ENCODE results near the gene TXNDC2.

The TXNDC2 gene

DNA sequence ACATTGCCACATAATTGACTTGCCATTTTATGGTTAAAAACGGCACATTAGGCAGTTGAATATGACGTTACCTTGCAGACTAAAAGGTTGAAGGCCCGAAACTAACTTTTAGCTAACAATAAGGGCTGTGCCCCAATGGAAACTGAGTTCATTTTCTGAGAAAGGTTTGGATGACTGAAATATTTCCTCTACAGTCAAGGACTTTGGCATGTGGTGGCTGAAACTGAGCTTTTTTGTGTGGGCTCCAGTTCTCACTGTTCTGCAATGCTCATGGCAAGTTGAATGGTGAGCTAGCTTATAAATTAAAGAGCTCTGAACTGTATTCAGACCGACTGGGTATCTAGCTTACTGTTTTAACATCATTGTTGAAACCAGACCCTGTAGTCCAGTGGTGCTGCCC, 23.8 kb upstream of the TXNDC2 start:
- peaks cover 22% of the 10 kb centered on the region for H3K9me3 Mint-ChIP-seq

DNA sequence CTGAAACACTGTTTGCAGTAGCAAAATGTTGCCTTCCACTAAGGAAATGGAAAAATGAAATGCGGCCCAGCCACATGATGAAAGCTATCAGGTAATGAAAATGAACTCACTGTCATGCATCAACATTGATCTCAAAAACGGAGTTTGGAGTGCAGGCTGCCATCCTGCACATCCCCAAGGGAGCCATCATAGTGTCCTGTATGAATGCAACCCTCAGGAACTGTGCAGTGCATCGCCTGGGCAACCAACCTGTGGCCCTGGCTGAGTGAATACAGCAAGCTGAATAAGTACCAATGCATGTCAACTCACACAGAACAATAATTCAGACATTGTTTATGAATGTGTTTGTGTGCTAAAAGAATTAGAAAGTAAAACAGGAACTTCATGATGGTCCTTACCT, 23.1 kb upstream of the TXNDC2 start:
- no peak for DNase-seq

More for the DNA sequence above, 23.8 kb upstream of the TXNDC2 start:
- peaks cover 16% of the 10 kb centered on the region for H3K36me3 Mint-ChIP-seq (ENCODE audit: low read depth)
- no peak overlapping the region for H3K4me3 Mint-ChIP-seq
- H3K4me1 Mint-ChIP-seq: peaks cover 10% of the 10 kb centered on the region
- TF ChIP-seq, protein P1, sequence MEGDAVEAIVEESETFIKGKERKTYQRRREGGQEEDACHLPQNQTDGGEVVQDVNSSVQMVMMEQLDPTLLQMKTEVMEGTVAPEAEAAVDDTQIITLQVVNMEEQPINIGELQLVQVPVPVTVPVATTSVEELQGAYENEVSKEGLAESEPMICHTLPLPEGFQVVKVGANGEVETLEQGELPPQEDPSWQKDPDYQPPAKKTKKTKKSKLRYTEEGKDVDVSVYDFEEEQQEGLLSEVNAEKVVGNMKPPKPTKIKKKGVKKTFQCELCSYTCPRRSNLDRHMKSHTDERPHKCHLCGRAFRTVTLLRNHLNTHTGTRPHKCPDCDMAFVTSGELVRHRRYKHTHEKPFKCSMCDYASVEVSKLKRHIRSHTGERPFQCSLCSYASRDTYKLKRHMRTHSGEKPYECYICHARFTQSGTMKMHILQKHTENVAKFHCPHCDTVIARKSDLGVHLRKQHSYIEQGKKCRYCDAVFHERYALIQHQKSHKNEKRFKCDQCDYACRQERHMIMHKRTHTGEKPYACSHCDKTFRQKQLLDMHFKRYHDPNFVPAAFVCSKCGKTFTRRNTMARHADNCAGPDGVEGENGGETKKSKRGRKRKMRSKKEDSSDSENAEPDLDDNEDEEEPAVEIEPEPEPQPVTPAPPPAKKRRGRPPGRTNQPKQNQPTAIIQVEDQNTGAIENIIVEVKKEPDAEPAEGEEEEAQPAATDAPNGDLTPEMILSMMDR (IDR thresholded peaks at IDR 0.05): no peak
- H3K27me3 Mint-ChIP-seq (ENCODE audit: low read depth, poor library complexity): peaks cover 3% of the 10 kb centered on the region
- no peak for DNase-seq
- no peak overlapping the region for H3K27ac Mint-ChIP-seq

DNA sequence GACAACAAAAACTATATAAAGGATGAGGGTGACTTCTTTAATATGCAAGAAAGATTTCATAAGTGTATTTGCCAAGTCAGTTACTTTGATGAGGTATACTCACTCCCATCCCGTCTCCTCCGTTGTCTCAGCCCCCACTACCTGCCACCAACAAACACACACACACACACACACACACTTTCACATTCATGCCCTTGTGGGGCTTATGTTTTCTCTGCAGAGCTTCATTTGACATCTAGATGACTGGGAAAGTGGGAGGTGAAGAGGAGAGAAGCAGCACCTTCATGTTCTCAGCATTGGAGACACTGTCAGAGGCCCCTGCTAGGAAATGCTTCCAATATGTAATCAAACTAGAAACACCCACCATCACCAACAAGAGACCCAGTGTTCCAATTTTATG, 22.5 kb upstream of the TXNDC2 start:
- Mint-ChIP-seq H3K9me3 (peaks cover 28% of the 10 kb centered on the region), H3K4me1 (peaks cover 5% of the 10 kb centered on the region), H3K27ac (no peak overlapping the region), H3K4me3 (no peak overlapping the region), H3K36me3 (ENCODE audit: low read depth) (peaks cover 16% of the 10 kb centered on the region), H3K27me3 (ENCODE audit: low read depth, poor library complexity) (peaks cover 3% of the 10 kb centered on the region)
- DNase-seq: no peak
- TF ChIP-seq, protein P1 (IDR thresholded peaks at IDR 0.05): no peak

More for the DNA sequence above, 23.1 kb upstream of the TXNDC2 start:
- Mint-ChIP-seq H3K27me3 (ENCODE audit: low read depth, poor library complexity) (peaks cover 3% of the 10 kb centered on the region), H3K27ac (no peak overlapping the region), H3K9me3 (peaks cover 25% of the 10 kb centered on the region), H3K36me3 (ENCODE audit: low read depth) (peaks cover 16% of the 10 kb centered on the region), H3K4me1 (peaks cover 5% of the 10 kb centered on the region), H3K4me3 (no peak overlapping the region)
- TF ChIP-seq, protein P1 (IDR thresholded peaks at IDR 0.05): no peak

- Mint-ChIP-seq H3K27me3 (ENCODE audit: low read depth, poor library complexity) (peaks cover 3% of the 10 kb centered on the region), H3K36me3 (ENCODE audit: low read depth) (peaks cover 12% of the 10 kb centered on the region), H3K9me3 (peaks cover 33% of the 10 kb centered on the region), H3K4me1 (peaks cover 30% of the 10 kb centered on the region), H3K27ac (peak overlapping the region; percentile 74), H3K4me3 (no peak overlapping the region)
- no peak for DNase-seq
- TF ChIP-seq, protein P1 (IDR thresholded peaks at IDR 0.05): no peak
Observed at GRCh38 chr18:9865764-9866490, 19.8 kb upstream of the TXNDC2 start.

DNA sequence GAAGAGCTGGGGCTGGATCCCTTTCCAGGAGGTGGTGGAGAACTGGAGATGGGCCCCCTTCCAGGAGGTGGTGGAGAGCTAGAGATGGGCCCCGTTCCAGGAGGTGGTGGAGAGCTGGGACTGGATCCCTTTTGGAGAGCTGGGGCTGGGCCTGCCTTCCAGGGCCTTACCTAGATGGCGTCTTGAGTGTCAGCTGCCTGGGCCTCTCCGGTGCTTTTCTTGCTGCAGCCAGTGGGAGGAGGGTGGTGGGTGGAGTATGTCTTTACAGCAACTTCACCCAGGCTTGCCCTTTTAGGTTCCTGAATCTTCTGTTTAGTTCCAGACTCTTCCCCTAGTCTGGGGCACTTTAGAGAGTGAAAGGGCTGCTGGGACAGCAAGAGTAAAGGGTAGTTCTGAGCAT, 19.1 kb upstream of the TXNDC2 start:
- DNase-seq: no peak
- Mint-ChIP-seq H3K4me3 (no peak overlapping the region), H3K36me3 (ENCODE audit: low read depth) (peaks cover 12% of the 10 kb centered on the region), H3K4me1 (peaks cover 37% of the 10 kb centered on the region), H3K27me3 (ENCODE audit: low read depth, poor library complexity) (peaks cover 3% of the 10 kb centered on the region), H3K9me3 (peaks cover 33% of the 10 kb centered on the region), H3K27ac (no peak overlapping the region)
- TF ChIP-seq, protein P1 (IDR thresholded peaks at IDR 0.05): no peak

DNA sequence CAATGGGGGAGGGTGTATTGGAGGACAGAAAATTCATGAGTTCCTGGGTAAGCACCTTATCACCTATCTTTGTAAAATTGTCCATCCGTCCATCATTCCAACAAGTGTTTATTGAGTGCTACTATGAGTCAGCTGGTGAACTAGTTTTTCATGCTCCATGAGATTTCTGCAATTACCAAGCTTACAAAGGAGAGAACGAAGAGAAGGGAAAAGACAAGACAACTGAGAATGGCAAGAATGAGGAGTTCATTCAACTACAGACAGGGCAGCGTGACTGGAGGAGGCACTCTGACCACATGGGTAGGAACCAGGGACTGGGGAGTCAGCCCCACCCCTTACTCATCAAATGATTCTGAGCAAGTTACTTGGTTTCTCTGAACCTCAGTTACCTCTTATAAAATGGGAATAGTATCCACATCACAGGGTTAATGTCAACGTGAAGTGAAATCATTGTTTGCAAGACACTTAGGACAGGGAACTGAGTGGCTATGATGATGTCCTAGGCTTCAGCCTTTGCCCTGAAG, 18.6 kb upstream of the TXNDC2 start:
- Mint-ChIP-seq H3K4me1 (peaks cover 37% of the 10 kb centered on the region), H3K27ac (no peak overlapping the region), H3K36me3 (ENCODE audit: low read depth) (peaks cover 12% of the 10 kb centered on the region), H3K9me3 (peaks cover 33% of the 10 kb centered on the region), H3K27me3 (ENCODE audit: low read depth, poor library complexity) (peaks cover 3% of the 10 kb centered on the region), H3K4me3 (no peak overlapping the region)
- TF ChIP-seq, protein P1 (IDR thresholded peaks at IDR 0.05): no peak
- no peak for DNase-seq
